Measurements from ENCODE around the gene CCDC106. TPM values are rescaled to one million over a fixed set of nuclear protein-coding genes. Genes with fewer than 3 reads are reported as not detected.

CCDC106 gene
- total RNA-seq, 1 experiment from 2014 or later = 19.9 TPM

DNA sequence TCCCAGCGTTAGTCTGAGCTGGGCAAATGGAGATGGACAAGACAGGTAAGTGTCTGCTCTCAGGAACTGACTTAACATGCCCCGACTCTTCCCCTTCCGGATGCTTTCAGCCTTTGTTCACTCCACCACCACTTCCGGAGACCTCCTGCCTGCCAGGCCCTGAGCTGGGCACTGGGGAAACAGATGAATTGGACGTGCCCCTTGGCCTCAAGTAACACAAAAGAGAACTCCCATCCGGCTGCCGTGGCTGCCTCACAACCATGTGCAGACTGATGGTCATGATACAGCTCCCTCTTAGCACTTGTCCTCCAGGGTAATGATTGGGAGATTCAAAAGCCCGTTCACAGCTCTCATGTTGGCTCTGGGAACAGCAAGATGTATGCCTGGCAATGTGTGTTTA, 30.6 kb upstream of the CCDC106 start:
- Histone ChIP-seq H4K20me1 (ENCODE audit: control insufficient read depth, insufficient read depth, insufficient read length) (no peaks in the 10 kb centered on the region), H4K91ac (ENCODE audit: insufficient read length, low read depth, low read length) (no peak overlapping the region), H3K27me3 (ENCODE audit: insufficient read depth, low read length) (no peaks in the 10 kb centered on the region), H3K79me1 (ENCODE audit: insufficient read depth, low read depth, low read length, poor library complexity, severe bottlenecking) (no peaks in the 10 kb centered on the region), H2BK15ac (ENCODE audit: low read depth, low read length) (no peak overlapping the region), H3K14ac (ENCODE audit: insufficient read depth, low read length) (no peak overlapping the region), H2BK12ac (ENCODE audit: insufficient read length, low read depth, low read length) (no peak overlapping the region), H3K4me1 (ENCODE audit: insufficient read depth, low read length) (no peaks in the 10 kb centered on the region), H2BK20ac (ENCODE audit: low read depth, low read length, poor library complexity, severe bottlenecking) (no peak overlapping the region), H2AK5ac (ENCODE audit: insufficient read length, low read length) (no peak overlapping the region), H3K4ac (ENCODE audit: low read depth, low read length) (no peak overlapping the region), H3K4me2 (ENCODE audit: insufficient read depth, insufficient read length, low read length) (no peak overlapping the region), H2BK5ac (ENCODE audit: insufficient read length, low read length) (no peak overlapping the region), H3K56ac (ENCODE audit: insufficient read length, low read depth, low read length) (no peak overlapping the region), H3K9me3 (ENCODE audit: control insufficient read depth, low read depth, low read length) (no peaks in the 10 kb centered on the region), H3K9ac (ENCODE audit: extremely low read depth, insufficient read length, low read length) (no peak overlapping the region), H3K79me2 (ENCODE audit: insufficient read depth, low read length) (no peaks in the 10 kb centered on the region), H4K5ac (ENCODE audit: insufficient read length, low read depth, low read length) (no peak overlapping the region), H3K18ac (ENCODE audit: insufficient read length, low read depth, low read length) (no peak overlapping the region), H3K23me2 (ENCODE audit: insufficient read length, low read depth, low read length, poor library complexity, severe bottlenecking) (no peaks in the 10 kb centered on the region), H2BK120ac (ENCODE audit: low read depth, low read length, poor library complexity, severe bottlenecking) (no peak overlapping the region), H3T11ph (ENCODE audit: low read length) (no peak overlapping the region), H3K27ac (ENCODE audit: insufficient read length, low read depth, low read length) (no peak overlapping the region), H2AFZ (ENCODE audit: low read length) (no peak overlapping the region), H3K23ac (ENCODE audit: insufficient read length, low read depth, low read length) (no peak overlapping the region), H4K8ac (replicated peaks; ENCODE audit: insufficient read length, low read depth, low read length) (no peak overlapping the region)
- Mint-ChIP-seq H3K4me3 (no peak overlapping the region), H3K4me1 (peaks cover 0 to 2% of the 10 kb centered on the region in 2 experiments; a peak in 1 of 4 replicates), H3K9me3 (no peaks in the 10 kb centered on the region; a peak in 1 of 5 replicates), H3K36me3 (ENCODE audit: insufficient read depth in 1 of 3, low read depth in 3 of 3) (peaks cover 22 to 46% (median 46%) of the 10 kb centered on the region in 3 experiments), H3K27me3 (ENCODE audit: low read depth) (peaks cover 2% of the 10 kb centered on the region), H3K27ac (no peak overlapping the region; a peak in 2 of 7 replicates)
- WGBS (ENCODE audit: extremely low coverage, insufficient read length, low lambda C conversion rate) = no CpG with 5 or more reads among the region's 8 CpGs
- no peak for DNase-seq
- TF ChIP-seq, protein P1, sequence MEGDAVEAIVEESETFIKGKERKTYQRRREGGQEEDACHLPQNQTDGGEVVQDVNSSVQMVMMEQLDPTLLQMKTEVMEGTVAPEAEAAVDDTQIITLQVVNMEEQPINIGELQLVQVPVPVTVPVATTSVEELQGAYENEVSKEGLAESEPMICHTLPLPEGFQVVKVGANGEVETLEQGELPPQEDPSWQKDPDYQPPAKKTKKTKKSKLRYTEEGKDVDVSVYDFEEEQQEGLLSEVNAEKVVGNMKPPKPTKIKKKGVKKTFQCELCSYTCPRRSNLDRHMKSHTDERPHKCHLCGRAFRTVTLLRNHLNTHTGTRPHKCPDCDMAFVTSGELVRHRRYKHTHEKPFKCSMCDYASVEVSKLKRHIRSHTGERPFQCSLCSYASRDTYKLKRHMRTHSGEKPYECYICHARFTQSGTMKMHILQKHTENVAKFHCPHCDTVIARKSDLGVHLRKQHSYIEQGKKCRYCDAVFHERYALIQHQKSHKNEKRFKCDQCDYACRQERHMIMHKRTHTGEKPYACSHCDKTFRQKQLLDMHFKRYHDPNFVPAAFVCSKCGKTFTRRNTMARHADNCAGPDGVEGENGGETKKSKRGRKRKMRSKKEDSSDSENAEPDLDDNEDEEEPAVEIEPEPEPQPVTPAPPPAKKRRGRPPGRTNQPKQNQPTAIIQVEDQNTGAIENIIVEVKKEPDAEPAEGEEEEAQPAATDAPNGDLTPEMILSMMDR (conservative IDR thresholded peaks at IDR 0.05) = no peak

Data from H9 (cell line).